ES-I3 (cell line): ENCODE results near the gene FUT8.
"Not testable (repeated sequence)": the region's sequence is repeated elsewhere in the genome, so short reads cannot be mapped to it uniquely, and the experiment has no call there.

Experiments used
- H3K36me3 ChIP-seq: 2 replicates; pipeline ENCODE4 v1.6.1; 2013; ENCODE audit warnings: mild to moderate bottlenecking, low read length, control low read depth, moderate library complexity; ENCODE audit not compliant: insufficient read depth
- H3K4me1 ChIP-seq: 2 replicates; pipeline ENCODE4 v1.6.1; 2013; ENCODE audit warnings: mild to moderate bottlenecking, control low read depth, low read length; ENCODE audit not compliant: insufficient read depth
- H3K9ac ChIP-seq: 2 replicates; pipeline ENCODE4 v1.6.1; 2013; ENCODE audit warnings: low read depth, mild to moderate bottlenecking, low read length, moderate library complexity
- H3K9me3 ChIP-seq: 2 replicates; pipeline ENCODE4 v1.6.1; 2013; ENCODE audit warnings: mild to moderate bottlenecking, low read length, moderate library complexity; ENCODE audit not compliant: control insufficient read depth, insufficient read depth

Gene FUT8

GRCh38 chr14:65696801-65697200 lies 284.3 kb downstream of the FUT8 start:
- no peak overlapping the region for H3K9ac ChIP-seq
- no peaks in the 10 kb centered on the region for H3K36me3 ChIP-seq
- H3K9me3 ChIP-seq = peaks cover 4% of the 10 kb centered on the region
- H3K4me1 ChIP-seq = no peaks in the 10 kb centered on the region

DNA sequence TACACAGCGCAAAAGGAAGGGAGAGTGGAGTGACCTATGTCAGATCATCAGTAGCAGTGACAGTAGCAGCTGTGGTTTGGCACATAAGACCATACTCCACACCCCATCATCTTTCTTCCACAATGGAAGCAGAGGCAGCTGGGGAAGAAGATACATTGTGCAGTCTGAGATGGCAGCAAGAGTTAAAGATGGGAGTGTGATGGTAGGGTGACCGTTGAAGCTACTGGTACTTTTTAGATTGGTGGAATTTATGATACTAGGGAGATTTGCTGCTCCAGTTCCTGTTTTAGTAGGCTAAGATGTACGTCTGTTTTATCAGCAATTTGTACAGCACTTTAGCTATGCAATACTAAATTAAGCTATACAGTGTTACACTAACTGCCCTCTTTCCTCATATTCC lies 291.0 kb downstream of the FUT8 start:
- Histone ChIP-seq H3K9ac (no peak overlapping the region), H3K9me3 (no peaks in the 10 kb centered on the region), H3K4me1 (peaks cover 9% of the 10 kb centered on the region), H3K36me3 (no peaks in the 10 kb centered on the region)

DNA sequence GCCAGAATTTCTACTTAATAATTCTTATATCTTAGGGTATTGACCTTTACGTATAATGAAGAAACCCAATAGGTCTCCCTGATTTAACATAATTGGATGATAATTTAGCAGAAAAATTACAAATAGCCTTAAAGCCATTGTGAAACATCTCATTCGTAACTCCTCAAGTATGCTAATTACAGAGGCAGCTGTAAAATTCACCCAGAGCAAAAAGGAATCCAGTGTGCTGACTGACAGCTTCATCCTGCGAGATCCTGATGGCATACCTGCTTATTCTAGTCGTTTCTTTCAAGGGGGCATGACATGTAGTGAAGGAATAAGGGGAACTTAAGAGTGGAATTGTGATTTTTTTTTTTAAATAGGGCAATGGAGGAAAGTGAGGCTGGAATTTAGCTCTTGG lies 291.5 kb downstream of the FUT8 start:
- no peak overlapping the region for H3K9ac ChIP-seq
- H3K9me3 ChIP-seq = no peaks in the 10 kb centered on the region
- H3K36me3 ChIP-seq = no peaks in the 10 kb centered on the region
- H3K4me1 ChIP-seq = peaks cover 9% of the 10 kb centered on the region

DNA sequence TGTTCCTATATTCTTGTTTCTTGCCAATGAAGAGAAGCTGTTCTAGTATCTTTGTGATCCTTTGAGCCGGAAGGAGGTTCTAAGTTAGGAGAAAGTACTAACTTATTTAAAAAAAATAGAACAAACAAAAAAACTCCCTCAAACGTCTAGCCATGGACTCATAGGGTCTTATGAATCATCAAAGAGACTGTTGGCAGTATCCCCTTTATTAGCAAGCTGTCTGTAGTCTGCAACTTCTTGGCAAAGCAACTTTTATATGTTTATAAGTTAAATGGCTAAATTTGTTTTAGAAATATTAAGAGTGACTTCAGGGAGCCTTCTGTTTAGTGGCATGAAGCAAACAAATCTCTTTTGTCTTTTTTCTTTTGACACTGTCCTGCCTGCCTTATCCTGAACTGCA lies 291.9 kb downstream of the FUT8 start:
- H3K4me1 ChIP-seq = peaks cover 9% of the 10 kb centered on the region
- H3K36me3 ChIP-seq = no peaks in the 10 kb centered on the region
- H3K9me3 ChIP-seq = no peaks in the 10 kb centered on the region
- no peak overlapping the region for H3K9ac ChIP-seq

DNA sequence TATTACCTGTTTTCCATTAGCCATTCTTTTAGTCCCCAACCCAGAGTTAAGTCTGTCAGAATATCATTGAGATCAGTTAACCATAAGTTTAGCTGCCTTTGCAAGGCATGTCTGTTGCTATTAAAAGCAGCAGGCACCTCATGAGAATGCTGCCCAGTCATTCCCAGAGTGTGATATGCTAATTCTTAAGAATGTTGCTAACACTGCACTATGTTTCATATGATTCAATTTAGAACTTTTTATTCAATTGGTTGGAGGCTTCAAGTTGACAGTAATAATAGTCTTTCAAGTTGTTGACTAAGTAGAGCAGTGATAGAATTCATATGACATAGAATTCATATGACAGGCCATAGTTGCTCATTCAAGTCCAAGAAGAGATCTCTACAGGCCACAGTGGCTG lies 292.3 kb downstream of the FUT8 start:
- Histone ChIP-seq H3K36me3 (no peaks in the 10 kb centered on the region), H3K9ac (no peak overlapping the region), H3K9me3 (no peaks in the 10 kb centered on the region), H3K4me1 (peaks cover 9% of the 10 kb centered on the region)

DNA sequence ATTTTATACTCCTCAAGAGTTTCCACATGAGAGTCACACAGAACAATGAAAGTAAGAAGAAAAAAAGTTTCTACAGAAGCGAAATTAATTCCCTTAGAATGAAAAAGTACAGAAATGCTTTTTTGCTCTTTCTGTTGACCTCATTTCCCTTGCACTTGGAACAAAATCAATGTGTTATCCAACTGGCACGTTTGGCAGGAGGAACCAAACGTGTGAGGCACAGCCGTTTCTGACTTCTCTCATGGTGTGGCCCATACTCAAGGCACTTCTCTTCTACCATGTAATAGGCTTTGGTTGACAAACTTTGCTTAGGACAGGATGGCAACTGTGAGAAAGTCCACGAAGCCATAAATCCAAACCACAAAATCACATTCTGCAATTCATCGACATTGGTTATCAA lies 297.0 kb downstream of the FUT8 start:
- H3K9ac ChIP-seq = no peak overlapping the region
- no peaks in the 10 kb centered on the region for H3K36me3 ChIP-seq
- peaks cover 3% of the 10 kb centered on the region for H3K4me1 ChIP-seq
- H3K9me3 ChIP-seq = peaks cover 6% of the 10 kb centered on the region; the same call in 1 of the 2 replicates

GRCh38 chr14:65716813-65717212 lies 304.3 kb downstream of the FUT8 start:
- H3K36me3 ChIP-seq, H3K9ac ChIP-seq, H3K4me1 ChIP-seq: not testable (repeated sequence)
- peaks cover 22% of the 10 kb centered on the region for H3K9me3 ChIP-seq

GRCh38 chr14:65717384-65717915 lies 304.9 kb downstream of the FUT8 start:
- peaks cover 22% of the 10 kb centered on the region for H3K9me3 ChIP-seq
- not testable (repeated sequence) for H3K9ac ChIP-seq, H3K36me3 ChIP-seq, H3K4me1 ChIP-seq

DNA sequence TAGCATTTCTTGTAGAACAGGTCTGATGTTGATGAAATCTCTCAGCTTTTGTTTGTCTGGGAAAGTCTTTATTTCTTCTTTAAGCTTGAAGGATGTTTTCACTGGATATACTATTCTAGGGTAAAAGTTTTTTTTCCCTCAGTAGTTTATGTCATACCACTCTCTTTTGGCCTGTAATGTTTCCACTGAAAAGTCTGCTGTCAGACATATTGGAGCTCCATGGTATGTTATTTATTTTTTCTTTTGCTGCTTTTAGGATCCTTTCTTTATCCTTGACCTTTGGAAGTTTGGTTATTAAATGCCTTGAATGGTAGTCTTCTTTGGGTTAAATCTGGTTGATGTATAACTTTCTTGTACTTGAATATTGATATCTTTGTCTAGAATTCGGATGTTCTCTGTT lies 306.1 kb downstream of the FUT8 start:
- Histone ChIP-seq H3K4me1 (no peaks in the 10 kb centered on the region), H3K36me3 (no peaks in the 10 kb centered on the region), H3K9me3 (peaks cover 18% of the 10 kb centered on the region), H3K9ac (no peak overlapping the region)

DNA sequence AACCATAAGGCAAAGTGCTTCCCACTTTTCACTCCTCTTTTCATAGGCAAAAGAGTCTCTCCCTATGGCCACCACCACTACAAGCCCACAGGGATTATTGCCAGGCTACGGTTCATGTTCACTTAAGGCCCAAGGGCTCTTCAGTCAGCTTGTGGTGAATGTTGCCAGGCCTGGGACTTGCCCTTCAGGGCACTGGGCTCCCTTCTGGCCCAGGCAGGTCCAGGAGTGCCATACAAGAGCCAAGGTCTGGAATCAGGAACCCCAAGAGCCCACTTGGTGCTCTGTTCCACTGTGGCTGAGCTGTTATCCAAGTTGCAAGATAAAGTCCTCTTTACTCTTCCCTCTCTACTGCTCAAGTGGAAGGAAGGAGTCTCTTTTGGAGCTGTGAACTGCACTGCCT lies 307.6 kb downstream of the FUT8 start:
- Histone ChIP-seq H3K36me3 (no peaks in the 10 kb centered on the region), H3K9me3 (peaks cover 15% of the 10 kb centered on the region), H3K9ac (no peak overlapping the region)

GRCh38 chr14:65720743-65721142 lies 308.2 kb downstream of the FUT8 start:
- Histone ChIP-seq H3K9me3 (peaks cover 9% of the 10 kb centered on the region; the same call in 1 of the 2 replicates), H3K36me3 (no peaks in the 10 kb centered on the region), H3K4me1 (no peaks in the 10 kb centered on the region), H3K9ac (no peak overlapping the region)

More for the DNA sequence above, 307.6 kb downstream of the FUT8 start:
- no peaks in the 10 kb centered on the region for H3K4me1 ChIP-seq

DNA sequence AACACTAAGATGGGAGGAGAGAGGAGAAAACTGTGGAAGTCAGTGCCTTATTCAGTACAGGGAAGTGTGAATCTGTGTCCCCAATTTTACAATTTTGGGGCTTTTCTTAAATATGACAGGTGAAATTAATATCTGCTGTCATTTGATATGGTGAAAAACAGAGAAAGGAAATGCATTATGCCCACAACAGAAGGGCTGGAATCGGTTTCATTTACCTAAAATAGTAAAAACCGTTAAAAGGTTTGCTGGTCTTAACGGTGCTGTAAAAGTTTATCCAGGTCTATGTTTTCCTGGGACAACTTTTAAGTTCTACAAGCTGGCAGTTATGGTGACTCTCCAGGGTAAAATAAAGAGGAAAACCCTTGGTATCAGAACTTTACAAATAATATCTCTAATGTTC lies 310.8 kb downstream of the FUT8 start:
- Histone ChIP-seq H3K9me3 (peaks cover 8% of the 10 kb centered on the region; the same call in 1 of the 2 replicates), H3K36me3 (no peaks in the 10 kb centered on the region)

GRCh38 chr14:65728604-65729003 lies 316.1 kb downstream of the FUT8 start:
- no peaks in the 10 kb centered on the region for H3K36me3 ChIP-seq
- no peaks in the 10 kb centered on the region for H3K4me1 ChIP-seq
- no peaks in the 10 kb centered on the region for H3K9me3 ChIP-seq
- no peak overlapping the region for H3K9ac ChIP-seq

More for the DNA sequence above, 310.8 kb downstream of the FUT8 start:
- Histone ChIP-seq H3K9ac (no peak overlapping the region), H3K4me1 (no peaks in the 10 kb centered on the region)

DNA sequence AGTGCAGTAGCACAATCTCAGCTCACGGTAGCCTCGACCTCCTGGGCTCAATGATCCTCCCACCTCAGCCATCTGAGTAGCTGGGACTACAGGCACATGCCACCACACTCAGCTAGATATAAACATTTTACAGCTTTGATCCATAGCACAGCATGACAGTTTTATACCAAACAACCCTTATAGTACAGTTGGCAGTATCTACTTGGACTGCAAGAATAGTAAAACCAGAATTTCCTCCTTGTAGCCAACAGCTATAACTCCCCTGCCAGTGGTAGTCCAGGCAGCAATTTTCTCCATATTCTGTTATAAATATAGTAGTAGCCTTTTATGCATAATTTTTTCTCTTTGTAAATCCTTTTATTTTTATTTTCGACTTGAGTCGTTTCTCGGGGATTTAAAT lies 317.0 kb downstream of the FUT8 start:
- Histone ChIP-seq H3K36me3 (no peaks in the 10 kb centered on the region), H3K9me3 (no peaks in the 10 kb centered on the region), H3K4me1 (no peaks in the 10 kb centered on the region), H3K9ac (no peak overlapping the region)

- no peak overlapping the region for H3K9ac ChIP-seq
- no peaks in the 10 kb centered on the region for H3K9me3 ChIP-seq
- no peaks in the 10 kb centered on the region for H3K4me1 ChIP-seq
- H3K36me3 ChIP-seq = no peaks in the 10 kb centered on the region
Observed at GRCh38 chr14:65731933-65732506, 319.5 kb downstream of the FUT8 start.
